PC-9 (cell line): Measurements from ENCODE around the gene AQP12A.

Experiments used
- EZH2 ChIP-seq: fragments of 200-600 bp; sonication (generic); IDR thresholded peaks from 2 replicates; pipeline ENCODE4 v1.8.0; 2017; ENCODE audit warnings: antibody characterized with exemption, low read depth
- TF ChIP-seq, protein P1 (sequence below): fragments of 200-600 bp; sonication (generic); conservative IDR thresholded peaks from 2 replicates; pipeline ENCODE4 v1.6.1; 2017; ENCODE audit warnings: mixed run types, antibody characterized with exemption, mild to moderate bottlenecking, moderate library complexity

- TF ChIP-seq, protein P1, sequence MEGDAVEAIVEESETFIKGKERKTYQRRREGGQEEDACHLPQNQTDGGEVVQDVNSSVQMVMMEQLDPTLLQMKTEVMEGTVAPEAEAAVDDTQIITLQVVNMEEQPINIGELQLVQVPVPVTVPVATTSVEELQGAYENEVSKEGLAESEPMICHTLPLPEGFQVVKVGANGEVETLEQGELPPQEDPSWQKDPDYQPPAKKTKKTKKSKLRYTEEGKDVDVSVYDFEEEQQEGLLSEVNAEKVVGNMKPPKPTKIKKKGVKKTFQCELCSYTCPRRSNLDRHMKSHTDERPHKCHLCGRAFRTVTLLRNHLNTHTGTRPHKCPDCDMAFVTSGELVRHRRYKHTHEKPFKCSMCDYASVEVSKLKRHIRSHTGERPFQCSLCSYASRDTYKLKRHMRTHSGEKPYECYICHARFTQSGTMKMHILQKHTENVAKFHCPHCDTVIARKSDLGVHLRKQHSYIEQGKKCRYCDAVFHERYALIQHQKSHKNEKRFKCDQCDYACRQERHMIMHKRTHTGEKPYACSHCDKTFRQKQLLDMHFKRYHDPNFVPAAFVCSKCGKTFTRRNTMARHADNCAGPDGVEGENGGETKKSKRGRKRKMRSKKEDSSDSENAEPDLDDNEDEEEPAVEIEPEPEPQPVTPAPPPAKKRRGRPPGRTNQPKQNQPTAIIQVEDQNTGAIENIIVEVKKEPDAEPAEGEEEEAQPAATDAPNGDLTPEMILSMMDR = no peak
- TF ChIP-seq EZH2 = no peak
These were observed 27.3 kb downstream of the AQP12A start for GRCh38 chr2:240718896-240719490.
